Fibroblast of skin of scalp (primary cell): Measurements from ENCODE around the gene FAM210A.
"Not testable (repeated sequence)": the region's sequence is repeated elsewhere in the genome, so short reads cannot be mapped to it uniquely, and the experiment has no call there.

Experiments used
- DNase-seq: peaks from one replicate; pipeline ENCODE4 v3.0.0-alpha.2; 2013

Gene FAM210A

GRCh38 chr18:13700153-13700552 lies 26.2 kb downstream of the FAM210A start:
- DNase-seq, result no peak

DNA sequence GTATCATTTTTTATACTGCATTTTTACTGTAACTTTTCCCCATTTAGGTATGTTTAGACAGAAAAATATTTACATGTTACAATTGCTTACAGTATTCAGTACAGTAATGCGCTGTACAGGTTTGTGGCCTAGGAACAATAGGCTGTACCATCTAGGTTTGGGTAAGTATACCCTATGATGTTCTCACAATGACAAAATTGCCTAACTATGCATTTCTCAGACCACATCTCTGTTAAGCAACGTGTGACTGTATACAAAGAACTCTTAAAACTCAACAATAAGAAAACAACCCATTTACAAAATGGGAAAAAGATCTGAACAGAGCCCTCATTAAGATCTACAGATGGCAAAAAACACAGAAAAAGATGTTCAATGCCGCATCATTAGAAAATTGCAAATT lies 29.4 kb downstream of the FAM210A start:
- DNase-seq, result no peak

GRCh38 chr18:13695337-13695736 lies 31.0 kb downstream of the FAM210A start:
- DNase-seq, result not testable (repeated sequence)

DNA sequence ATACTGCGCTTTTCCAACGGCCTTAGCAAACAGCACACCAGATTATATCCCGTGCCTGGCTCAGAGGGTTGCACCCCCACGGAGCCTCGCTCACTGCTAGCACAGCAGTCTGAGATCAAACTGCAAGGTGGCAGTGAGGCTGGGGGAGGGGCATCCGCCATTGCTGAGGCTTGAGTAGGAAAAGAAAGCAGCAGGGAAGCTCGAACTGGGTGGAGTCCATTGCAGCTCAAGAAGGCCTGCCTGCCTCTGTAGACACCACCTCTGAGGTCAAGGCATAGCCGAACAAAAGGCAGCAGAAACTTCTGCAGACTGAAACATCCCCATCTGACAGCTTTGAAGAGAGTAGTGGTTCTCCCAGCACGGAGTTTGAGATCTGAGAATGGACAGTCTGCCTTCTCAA lies 36.3 kb downstream of the FAM210A start:
- DNase-seq, result not testable (repeated sequence)

GRCh38 chr18:13688191-13689136 lies 37.9 kb downstream of the FAM210A start:
- no peak for DNase-seq

DNA sequence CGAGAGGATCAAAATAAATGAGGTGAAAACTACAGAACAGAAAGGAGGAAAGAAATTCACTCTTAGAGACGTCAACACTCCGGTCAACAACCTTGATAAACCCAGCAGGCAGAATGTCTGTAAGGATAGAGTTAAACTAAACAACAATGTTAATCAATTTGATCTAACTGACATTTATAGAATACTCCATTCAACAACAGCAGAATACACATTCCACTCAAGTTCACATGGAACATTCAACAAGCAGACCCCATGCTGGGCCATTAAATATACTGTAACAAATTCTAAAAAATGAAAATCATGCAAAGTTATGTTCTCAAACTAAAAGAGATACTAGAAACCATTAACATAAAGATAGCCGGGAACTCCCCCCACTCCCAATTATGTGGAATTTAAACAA lies 41.8 kb downstream of the FAM210A start:
- no peak for DNase-seq

- DNase-seq, result no peak
Observed at GRCh38 chr18:13681701-13682100, 44.7 kb downstream of the FAM210A start.

GRCh38 chr18:13680612-13681011 lies 45.7 kb downstream of the FAM210A start:
- no peak for DNase-seq

DNA sequence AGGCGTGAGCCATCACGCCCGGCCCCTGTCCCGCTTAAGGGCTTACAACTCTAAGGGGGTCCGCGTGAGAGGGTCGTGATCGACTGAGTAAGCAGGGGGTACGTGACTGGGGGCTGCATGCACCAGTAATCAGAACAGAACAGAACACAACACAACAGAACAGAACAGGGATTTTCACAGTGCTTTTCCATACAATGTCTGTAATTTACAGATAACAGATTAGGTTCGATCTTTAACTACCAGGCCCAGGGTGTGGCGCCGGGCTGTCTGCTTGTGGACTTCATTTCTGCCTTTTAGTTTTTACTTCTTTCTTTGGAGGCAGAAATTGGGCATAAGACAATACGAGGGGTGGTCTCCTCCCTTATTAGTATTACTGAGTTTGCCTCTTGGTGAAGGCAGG lies 49.0 kb downstream of the FAM210A start:
- not testable (repeated sequence) for DNase-seq

DNA sequence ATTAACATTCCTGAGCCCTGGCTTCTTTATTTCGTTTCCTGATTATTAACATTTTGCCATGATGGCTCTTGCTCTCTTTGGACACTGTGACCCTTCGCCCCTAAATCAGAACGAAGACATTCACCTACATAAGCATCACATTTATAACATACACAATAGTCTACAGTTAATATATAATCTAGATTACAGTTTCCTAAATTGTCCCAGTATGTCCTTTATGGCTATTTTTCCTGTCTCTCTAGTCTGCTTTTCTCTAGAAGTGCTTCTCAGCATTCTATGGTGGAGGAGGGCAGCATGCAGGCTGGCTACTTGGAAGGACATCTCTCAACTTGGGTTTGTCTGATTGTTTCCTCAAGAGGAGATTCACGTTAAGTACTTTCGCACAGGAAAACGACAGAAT lies 49.9 kb downstream of the FAM210A start:
- DNase-seq, result no peak

DNA sequence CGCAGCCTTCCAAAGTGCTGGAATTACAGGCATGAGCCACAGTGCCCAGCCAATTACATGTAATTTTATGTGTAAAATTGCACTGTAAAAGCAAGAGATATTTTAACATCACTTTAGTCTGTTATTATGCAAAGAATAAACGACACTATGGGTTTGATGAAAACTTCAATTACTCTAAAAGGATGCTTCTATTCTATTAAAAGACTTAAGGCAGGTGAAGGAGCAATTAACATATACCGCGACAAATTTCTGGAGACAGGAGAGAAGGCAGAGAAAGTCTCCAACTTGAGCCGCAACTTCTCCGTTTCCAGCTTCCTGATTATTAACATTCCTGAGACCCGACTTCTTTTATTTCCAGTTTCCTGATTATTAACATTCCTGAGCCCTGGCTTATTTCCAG lies 53.7 kb downstream of the FAM210A start:
- DNase-seq, result peak; percentile 22

- DNase-seq, result no peak
Observed at GRCh38 chr18:13661779-13662256, 64.5 kb downstream of the FAM210A start.

DNA sequence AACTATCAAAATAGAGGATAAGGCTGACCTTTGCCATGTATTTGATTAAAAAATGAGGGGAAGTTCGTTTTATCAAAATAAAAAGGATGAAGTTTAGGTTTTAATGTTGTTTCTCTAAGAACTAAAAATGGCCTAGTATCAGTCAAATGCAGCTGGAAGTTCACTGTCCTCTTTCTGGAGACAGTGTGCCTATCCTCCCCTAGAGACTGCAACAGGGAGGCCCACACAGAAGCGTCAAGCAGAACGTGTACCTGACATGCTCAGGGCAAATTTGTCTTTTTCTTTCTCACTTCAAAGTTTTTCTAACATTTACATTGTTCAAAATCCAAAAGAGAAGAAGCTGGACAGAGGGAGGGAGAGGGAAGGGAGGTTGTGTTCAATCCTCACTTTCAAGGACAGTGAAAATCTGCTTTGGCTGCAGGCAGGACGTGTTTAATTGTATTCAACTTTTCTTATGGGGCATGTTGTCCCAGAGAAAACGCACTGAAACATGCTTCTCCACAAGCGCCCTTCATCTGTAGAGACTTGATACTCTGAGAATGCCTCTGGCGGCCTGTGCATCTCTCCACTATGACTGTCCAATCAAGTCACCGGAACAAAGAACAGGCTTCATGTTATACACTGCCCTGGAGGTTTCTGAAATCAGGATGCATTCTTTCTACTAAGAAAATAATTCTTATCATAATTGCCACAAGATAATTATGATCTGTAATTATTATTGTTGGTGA lies 65.1 kb downstream of the FAM210A start:
- DNase-seq, result no peak

DNA sequence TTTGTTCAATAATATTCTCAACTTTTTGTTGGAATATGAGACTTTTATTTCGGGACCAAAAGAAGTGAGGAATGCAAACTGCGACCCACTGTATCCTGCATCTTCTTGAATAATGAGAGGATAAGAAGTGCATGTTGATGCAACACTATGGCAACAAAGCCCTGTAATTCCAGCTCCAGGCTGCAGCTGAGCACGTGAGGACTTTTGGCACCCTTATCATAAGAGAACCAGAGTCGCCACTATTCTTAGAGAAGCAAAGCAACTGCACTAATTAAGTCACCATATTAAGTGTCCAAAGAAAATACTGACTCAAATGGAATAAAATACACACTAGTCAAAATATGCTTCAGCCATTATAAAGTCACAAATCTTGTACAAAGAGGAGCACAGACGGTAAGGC lies 65.8 kb downstream of the FAM210A start:
- DNase-seq, result no peak

- DNase-seq, result no peak
Observed at GRCh38 chr18:13658436-13659204, 67.7 kb downstream of the FAM210A start.

DNA sequence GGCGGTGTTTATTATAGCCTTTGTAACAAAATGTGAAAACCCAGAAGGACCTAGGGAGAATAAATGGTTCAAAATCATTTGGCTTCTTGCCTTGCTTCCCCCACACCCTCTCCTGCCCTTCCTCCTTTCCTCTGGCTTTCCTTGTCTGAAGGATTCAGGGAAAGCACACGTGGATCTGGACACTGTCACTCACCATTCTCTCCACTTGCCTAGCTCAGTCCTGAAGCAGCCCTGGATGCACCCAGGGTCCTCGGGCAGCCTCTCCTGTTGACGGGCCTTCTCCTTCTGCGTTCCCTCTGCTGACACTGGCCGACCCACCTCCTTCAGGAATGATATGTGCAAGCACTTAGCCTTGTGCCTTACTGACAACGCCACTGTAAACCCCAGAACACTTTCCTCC lies 68.4 kb downstream of the FAM210A start:
- DNase-seq, result no peak

DNA sequence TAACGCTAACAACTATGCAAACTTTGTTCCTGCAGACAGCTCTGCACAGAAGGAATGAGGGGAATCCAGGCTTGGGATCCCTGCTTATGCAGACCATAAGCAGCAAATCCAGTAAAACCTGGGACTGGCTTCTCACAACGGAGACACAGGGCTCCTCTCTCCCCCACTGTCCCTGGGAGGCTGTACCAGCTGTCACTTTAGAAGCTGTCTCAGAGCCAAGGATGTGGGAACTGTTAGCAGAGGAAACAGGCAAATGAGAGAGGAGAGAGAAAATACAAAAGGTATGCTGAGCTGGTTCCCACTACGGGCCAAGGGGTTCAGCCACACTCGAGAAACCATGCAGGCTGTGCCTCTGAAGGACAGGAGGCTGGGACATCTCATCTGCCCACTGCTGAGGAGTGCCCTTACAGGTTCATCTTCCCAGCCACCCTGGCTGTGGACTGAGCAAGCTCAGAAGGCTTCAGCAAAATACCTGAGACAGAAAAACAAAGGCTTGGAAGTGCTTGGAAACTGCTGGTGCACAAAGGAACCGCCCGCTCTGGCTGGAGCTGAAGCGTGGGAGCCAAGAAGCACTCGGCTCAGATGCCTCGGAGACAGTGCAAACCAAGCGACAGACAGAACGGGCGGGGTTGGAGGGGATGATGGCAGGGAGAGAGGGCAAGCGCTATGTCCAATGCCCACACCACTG lies 72.5 kb downstream of the FAM210A start:
- no peak for DNase-seq

DNA sequence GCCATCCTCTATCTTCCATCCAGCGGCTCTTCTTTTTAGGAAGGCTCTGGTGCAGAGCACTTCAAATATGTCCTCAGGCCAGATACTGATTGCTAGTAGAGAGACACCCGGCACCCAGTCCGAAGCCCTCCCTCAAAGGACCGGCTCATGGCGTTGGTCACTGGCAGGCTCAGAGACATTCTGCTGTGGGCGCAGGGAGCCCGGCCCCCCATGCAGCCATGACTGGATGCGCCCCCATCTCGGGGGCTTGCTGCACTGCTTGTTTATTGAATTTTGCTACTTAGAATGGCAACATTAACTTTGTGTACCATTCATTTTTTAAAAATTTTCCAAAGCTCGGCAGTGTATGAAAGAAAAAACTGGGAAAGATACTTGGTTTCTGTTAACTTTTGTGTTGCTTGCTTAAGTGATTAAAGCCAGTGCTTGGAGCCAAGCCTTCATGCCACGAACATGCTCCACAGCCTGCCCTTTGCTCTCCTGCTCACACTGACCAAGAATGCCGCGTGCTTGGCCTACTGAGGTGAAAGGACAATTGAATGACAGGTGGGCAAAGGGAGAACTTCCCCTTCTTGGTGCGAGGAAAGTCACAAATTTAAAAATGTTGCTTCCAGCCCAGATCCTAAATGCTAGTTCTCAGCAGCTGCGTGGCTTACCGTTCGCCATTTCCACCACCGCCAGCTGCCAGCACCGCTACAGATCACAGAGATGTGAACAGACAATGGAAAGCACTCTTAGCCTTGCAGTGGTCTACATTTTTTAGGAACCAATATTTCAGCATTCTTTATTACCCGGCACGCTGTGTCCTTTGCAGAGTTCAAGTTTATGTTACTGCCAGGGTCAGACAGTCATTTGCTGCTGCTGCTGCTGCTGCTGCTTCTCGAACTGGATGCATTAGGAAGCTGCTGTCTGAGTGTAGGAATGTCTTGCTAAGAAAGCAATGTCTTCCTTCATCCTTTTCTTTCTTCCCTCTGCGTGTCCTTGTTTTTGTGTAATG lies 76.7 kb downstream of the FAM210A start:
- no peak for DNase-seq

DNA sequence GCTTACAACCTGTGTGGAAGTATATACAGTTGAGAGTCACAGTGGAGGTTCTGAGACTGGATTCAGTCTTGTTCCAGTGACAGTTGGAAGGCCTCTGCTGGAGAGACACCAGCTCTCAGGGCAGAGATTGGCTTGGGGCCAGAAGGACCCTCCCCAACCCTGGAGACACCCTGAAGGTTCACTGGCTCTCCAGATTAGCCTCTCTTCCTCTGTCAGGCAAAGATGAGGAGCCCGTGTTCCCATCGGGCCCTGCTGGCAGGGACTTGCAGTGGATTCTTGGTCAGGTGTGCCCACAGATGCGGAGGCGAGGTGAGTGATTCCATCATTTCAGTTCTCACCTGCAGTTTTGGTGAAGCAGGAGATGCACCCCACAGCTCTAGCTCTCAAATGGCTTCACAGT lies 78.6 kb downstream of the FAM210A start:
- DNase-seq, result no peak

DNA sequence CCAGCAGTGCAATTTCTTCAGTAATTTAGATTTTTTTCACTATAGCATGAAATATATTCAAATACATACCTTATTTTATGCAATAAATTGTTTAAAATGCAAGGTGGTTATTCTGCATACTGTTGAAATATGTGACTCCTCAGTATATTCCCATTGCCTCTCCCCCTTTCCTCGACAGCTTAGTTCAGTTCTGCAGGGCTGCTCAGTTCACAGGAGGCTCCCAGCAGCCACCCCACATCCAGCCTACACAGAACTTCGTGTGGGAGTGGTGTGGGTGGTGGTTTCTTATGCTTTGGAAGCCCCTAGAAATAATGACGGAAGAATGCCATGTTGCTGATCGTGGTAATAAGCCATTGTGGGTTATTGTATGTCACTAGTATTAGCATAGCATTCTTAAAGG lies 79.7 kb downstream of the FAM210A start:
- DNase-seq, result no peak

- no peak for DNase-seq
Observed at GRCh38 chr18:13645093-13645492, 81.3 kb downstream of the FAM210A start.
